ENCODE measurements around the gene SSB. TPM values are rescaled to one million over a fixed set of nuclear protein-coding genes. Genes with fewer than 3 reads are reported as not detected.

Gene SSB
- total RNA-seq, 1 donor = 94.1 TPM

DNA sequence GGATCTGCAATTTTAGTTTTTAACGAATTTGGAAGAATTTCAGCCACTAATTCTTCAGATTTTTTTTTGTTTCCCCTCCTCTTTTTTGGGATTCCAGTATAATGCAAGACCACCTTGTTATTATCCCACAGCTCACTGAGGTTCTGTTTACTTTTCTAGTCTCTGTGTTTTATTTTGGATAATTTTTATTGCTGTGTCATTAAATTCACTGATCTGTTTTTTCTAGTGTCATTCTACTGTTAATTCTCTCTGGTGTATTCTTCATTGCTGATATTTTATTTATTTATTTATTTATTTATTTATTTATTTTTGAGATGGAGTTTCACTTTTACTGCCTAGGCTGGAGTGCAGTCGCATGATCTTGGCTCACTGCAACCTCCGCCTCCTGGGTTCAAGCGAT lies 60.8 kb downstream of the SSB start:
- peaks cover 69% of the 10 kb centered on the region for H3K79me2 ChIP-seq (ENCODE audit: insufficient read depth, low read length)
- H3K9me3 ChIP-seq (ENCODE audit: low read depth, low read length) = no peaks in the 10 kb centered on the region
- TF ChIP-seq, protein P1, sequence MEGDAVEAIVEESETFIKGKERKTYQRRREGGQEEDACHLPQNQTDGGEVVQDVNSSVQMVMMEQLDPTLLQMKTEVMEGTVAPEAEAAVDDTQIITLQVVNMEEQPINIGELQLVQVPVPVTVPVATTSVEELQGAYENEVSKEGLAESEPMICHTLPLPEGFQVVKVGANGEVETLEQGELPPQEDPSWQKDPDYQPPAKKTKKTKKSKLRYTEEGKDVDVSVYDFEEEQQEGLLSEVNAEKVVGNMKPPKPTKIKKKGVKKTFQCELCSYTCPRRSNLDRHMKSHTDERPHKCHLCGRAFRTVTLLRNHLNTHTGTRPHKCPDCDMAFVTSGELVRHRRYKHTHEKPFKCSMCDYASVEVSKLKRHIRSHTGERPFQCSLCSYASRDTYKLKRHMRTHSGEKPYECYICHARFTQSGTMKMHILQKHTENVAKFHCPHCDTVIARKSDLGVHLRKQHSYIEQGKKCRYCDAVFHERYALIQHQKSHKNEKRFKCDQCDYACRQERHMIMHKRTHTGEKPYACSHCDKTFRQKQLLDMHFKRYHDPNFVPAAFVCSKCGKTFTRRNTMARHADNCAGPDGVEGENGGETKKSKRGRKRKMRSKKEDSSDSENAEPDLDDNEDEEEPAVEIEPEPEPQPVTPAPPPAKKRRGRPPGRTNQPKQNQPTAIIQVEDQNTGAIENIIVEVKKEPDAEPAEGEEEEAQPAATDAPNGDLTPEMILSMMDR (IDR thresholded peaks at IDR 0.05; ENCODE audit: extremely low read depth, low read depth, low read length) = no peak
- no peak overlapping the region for H2AFZ ChIP-seq (ENCODE audit: low read length)
- no peak overlapping the region for H3K4me2 ChIP-seq (ENCODE audit: insufficient read depth, low read length)
- no peaks in the 10 kb centered on the region for H3K36me3 ChIP-seq (ENCODE audit: insufficient read depth, low read length)
- H3K27ac ChIP-seq (ENCODE audit: low read depth, low read length) = no peak overlapping the region
- peaks cover 13% of the 10 kb centered on the region for H4K20me1 ChIP-seq (ENCODE audit: insufficient read depth, low read length)
- no peak for DNase-seq (ENCODE audit: insufficient read length, low spot score, missing footprints)
- H3K27me3 ChIP-seq (ENCODE audit: insufficient read depth, low read length) = no peaks in the 10 kb centered on the region
- H3K4me3 ChIP-seq (ENCODE audit: insufficient read depth, low read length) = no peak overlapping the region
- no peaks in the 10 kb centered on the region for H3K4me1 ChIP-seq (ENCODE audit: insufficient read depth, low read length)

GRCh38 chr2:169860149-169860548 lies 61.5 kb downstream of the SSB start:
- no peaks in the 10 kb centered on the region for H3K36me3 ChIP-seq (ENCODE audit: insufficient read depth, low read length)
- peaks cover 68% of the 10 kb centered on the region for H3K79me2 ChIP-seq (ENCODE audit: insufficient read depth, low read length)
- peaks cover 13% of the 10 kb centered on the region for H4K20me1 ChIP-seq (ENCODE audit: insufficient read depth, low read length)
- no peaks in the 10 kb centered on the region for H3K27me3 ChIP-seq (ENCODE audit: insufficient read depth, low read length)
- H3K4me1 ChIP-seq (ENCODE audit: insufficient read depth, low read length) = no peaks in the 10 kb centered on the region
- no peak overlapping the region for H3K4me2 ChIP-seq (ENCODE audit: insufficient read depth, low read length)
- H3K4me3 ChIP-seq (ENCODE audit: insufficient read depth, low read length) = no peak overlapping the region
- H3K27ac ChIP-seq (ENCODE audit: low read depth, low read length) = no peak overlapping the region
- TF ChIP-seq, protein P1 (IDR thresholded peaks at IDR 0.05; ENCODE audit: extremely low read depth, low read depth, low read length) = no peak
- no peak overlapping the region for H2AFZ ChIP-seq (ENCODE audit: low read length)
- H3K9me3 ChIP-seq (ENCODE audit: low read depth, low read length) = no peaks in the 10 kb centered on the region
- no peak for DNase-seq (ENCODE audit: insufficient read length, low spot score, missing footprints)

Other genes starting within 250 kb of the SSB start
- gene FASTKD1, start 225.0 kb upstream of the SSB start, total RNA-seq = 14.5 and 18.3 TPM in 2 replicates
- gene PPIG, start 214.5 kb upstream of the SSB start, total RNA-seq = 23.3 and 25.3 TPM in 2 replicates
- gene CFAP210, start 104.5 kb upstream of the SSB start, total RNA-seq = under 0.01 and 0.36 TPM in 2 replicates
- 3.6 and 5.0 TPM in 2 replicates for gene PHOSPHO2, start 104.4 kb upstream of the SSB start, total RNA-seq
- gene KLHL23, start 65.0 kb upstream of the SSB start, total RNA-seq = 0.29 and 0.72 TPM in 2 replicates
- gene METTL5, start 26.0 kb downstream of the SSB start, total RNA-seq = 39.8 and 44.2 TPM in 2 replicates
- gene UBR3, start 28.6 kb downstream of the SSB start, total RNA-seq = 42.7 and 50.1 TPM in 2 replicates

All from osteoblast (primary cell).